GM10266 (cell line): ENCODE data around the gene ZP1.

ENCODE experiments used
- DNase-seq: peaks from one replicate; pipeline ENCODE4 v3.0.0; 2012; ENCODE audit errors: extremely low spot score
- TF ChIP-seq, protein P1 (sequence below): IDR thresholded peaks from 2 replicates; pipeline ENCODE4 v1.5.1; 2012; ENCODE audit warnings: mild to moderate bottlenecking, low read depth; ENCODE audit not compliant: control insufficient read depth, insufficient read depth; ENCODE audit errors: missing control alignments

Gene ZP1

DNA sequence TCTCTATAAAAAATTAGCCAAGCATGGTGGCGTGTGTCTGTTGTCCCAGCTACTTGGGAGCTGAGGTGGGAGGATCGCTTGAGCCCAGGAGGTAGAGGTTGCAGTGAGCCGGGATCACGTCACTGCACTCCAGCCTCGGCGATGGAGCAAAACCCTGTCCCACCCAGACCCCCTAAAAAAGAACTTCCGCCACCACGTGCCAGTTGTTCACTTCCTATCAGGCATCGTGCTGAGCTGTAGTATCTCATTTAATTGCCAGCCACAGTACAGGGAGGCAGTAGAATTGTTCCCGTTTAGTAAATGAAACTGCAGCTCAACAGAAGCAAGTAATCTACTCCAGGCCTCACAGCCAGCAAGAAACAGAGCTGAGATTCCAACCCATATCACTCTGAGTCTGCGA is 53.9 kb downstream of the ZP1 start:
- TF ChIP-seq, protein P1, sequence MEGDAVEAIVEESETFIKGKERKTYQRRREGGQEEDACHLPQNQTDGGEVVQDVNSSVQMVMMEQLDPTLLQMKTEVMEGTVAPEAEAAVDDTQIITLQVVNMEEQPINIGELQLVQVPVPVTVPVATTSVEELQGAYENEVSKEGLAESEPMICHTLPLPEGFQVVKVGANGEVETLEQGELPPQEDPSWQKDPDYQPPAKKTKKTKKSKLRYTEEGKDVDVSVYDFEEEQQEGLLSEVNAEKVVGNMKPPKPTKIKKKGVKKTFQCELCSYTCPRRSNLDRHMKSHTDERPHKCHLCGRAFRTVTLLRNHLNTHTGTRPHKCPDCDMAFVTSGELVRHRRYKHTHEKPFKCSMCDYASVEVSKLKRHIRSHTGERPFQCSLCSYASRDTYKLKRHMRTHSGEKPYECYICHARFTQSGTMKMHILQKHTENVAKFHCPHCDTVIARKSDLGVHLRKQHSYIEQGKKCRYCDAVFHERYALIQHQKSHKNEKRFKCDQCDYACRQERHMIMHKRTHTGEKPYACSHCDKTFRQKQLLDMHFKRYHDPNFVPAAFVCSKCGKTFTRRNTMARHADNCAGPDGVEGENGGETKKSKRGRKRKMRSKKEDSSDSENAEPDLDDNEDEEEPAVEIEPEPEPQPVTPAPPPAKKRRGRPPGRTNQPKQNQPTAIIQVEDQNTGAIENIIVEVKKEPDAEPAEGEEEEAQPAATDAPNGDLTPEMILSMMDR = no peak
- DNase-seq = no peak

DNA sequence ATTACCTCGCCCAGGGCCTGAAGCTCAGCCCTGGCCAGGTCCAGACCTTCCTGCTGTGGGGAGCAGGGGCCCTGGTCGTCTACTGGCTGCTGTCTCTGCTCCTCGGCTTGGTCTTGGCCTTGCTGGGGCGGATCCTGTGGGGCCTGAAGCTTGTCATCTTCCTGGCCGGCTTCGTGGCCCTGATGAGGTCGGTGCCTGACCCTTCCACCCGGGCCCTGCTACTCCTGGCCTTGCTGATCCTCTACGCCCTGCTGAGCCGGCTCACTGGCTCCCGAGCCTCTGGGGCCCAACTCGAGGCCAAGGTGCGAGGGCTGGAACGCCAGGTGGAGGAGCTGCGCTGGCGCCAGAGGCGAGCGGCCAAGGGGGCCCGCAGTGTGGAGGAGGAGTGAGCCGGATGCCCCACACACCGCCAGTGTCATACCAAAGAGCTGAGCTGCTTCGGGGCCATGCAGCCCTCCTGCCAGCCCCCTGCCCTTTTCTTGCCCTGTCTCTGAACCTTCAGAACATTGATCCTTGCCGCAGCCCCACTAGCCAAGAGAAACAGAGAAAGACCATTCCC is 54.5 kb downstream of the ZP1 start:
- TF ChIP-seq, protein P1 = no peak
- DNase-seq = no peak

DNA sequence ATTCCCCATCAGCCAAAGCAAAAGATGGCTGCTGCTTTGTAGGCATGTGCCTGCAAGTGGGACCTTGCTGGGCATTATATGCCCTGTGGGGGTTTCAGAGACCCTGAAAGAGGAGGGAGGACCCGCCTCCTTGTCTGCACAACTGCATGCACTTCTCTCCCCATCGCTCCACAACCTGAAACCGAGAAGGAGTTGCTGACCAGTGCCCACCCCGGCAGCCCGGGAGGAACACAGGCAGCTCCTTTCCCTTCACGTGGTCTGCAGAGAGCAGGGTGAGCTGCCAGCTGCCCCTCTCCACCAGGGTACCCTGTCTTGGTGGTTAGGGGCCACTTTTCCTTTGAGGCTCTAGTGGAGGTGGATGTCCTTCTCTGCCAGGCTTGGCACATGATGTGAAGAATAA is 55.6 kb downstream of the ZP1 start:
- no peak for DNase-seq
- TF ChIP-seq, protein P1 = no peak

DNA sequence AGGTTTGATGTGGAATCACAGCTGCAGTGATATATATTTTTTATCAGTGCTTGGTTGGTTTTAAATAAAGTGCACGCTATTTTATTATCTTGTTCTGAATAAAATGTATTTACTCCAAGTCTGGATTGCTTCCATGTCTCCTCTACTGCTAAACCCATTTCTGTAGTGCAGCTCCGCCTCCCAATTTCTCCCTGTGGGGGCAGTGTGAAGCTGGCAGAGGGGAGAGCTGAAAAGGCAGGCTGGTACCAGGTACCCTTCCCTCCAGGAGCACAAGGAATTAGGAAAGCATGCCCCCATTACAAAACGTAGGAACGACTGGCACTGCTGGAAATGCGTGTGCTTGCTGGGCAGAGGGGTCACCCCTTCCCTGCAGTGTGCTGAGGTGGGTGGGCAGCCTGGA is 56.0 kb downstream of the ZP1 start:
- TF ChIP-seq, protein P1 = no peak
- DNase-seq = no peak

DNA sequence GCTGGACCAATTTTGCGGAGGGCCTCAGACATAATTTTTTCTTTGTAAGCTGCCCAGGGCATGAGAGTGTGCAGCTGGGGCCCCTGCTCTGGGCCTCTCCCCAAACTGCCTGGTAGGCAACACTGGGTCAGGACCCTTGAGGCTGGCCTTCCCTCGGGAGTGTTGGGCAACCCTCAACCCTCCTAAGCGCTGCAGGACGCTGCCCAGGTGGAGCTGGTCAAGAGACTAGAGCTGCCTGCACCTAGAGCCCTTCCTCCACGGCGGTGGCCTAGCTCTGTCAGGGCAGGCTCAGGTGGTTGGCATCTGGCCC is 56.4 kb downstream of the ZP1 start:
- TF ChIP-seq, protein P1 = no peak

DNA sequence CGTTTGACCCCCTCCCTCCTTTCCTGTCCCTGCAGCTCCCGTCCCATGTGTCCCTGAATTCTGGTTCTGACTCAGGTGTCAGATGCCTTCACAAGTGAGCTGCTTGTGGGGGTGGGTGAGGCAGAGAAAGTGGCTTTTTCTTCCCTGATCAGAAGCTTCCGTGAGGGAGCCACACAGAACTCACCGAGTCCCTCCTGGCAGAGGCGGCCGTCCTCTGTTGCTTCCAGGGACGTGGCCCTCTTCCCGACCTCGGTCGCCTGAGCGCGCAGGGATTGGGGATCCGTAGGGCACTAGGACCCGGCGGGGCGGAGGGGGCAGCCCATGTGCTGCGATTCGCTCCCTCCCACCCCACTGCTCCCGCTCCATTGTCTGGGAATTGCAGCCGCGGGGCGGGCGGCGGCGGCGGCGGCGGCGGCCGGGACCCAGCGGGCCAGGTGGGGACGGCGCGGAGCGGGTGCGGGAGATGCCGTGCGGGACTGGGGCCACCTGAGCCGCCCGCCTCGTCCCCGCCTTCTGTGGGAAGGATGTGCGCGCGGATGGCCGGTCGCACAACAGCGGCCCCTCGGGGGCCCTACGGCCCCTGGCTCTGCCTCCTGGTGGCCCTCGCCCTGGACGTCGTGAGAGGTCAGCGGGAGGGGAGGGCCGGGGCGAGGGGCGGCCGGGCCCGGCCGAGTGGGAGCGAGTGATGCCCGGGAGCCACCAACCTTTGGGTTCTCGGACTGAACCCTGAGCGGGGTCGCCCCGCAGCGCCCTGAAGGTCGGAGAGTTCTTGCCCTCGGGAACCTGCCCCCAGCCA is 57.0 kb downstream of the ZP1 start, which contains the start of gene TMEM132A:
TMEM132A (plus strand) TSS at position 351 of the 796 bp plus-strand sequence; CDS start at position 525, 174 bp downstream.
- DNase-seq = peak; percentile 83
- TF ChIP-seq, protein P1 = no peak

More for the DNA sequence above, 56.4 kb downstream of the ZP1 start:
- DNase-seq = no peak
